GM12878 (cell line): ENCODE results near the gene FIZ1. TPM values are rescaled to one million over a fixed set of nuclear protein-coding genes. Genes with fewer than 3 reads are reported as not detected.
A peak's percentile ranks its signal among the peaks of the same experiment; 100 is the strongest.

Experiments
- ATAC-seq: fragments of 200-7000 bp; cut with Tn5 transposase; 3 replicates; pipeline ENCODE4 v1.9.1; 2020; ENCODE audit warnings: mild to moderate bottlenecking, moderate library complexity
- BruUV-seq: library from RNA; stranded (reverse); fragments of 400-500 nt; replicated peaks from 2 replicates; lab custom pipeline; 2021; lab: Mats Ljungman, UMichigan
- CTCF ChIA-PET: fragments of 300-600 bp; sonication (Branson Sonifier 250); formaldehyde crosslinking; extraction: SDS; loops from one replicate; lab custom pipeline; 2021; ENCODE audit warnings: inconsistent platforms; lab: Yijun Ruan, JAX
- POLR2A ChIA-PET: fragments of 350-600 bp; formaldehyde crosslinking; extraction: SDS; loops from one replicate; lab custom pipeline; 2021; ENCODE audit warnings: inconsistent platforms; lab: Charles Lee
- RAD21 ChIA-PET: fragments of 300-600 bp; sonication (Branson Sonifier 250); formaldehyde crosslinking; loops from one replicate; lab custom pipeline; 2023; ENCODE audit warnings: antibody characterized with exemption; ENCODE audit not compliant: unreplicated experiment; lab: Charles Lee
- SMC1A ChIA-PET: fragments of 300-600 bp; sonication (Branson Sonifier 250); formaldehyde crosslinking; loops from one replicate; lab custom pipeline; 2023; ENCODE audit not compliant: unreplicated experiment, uncharacterized antibody; lab: Charles Lee
- DNase-seq: peaks from one replicate; pipeline ENCODE4 v3.0.0-alpha.2; 2011; ENCODE audit warnings: low read depth, low spot score
- FAIRE-seq: peaks from 3 replicates; lab custom pipeline; 2011; peaks lifted over from hg19 to GRCh38; lab: Jason Lieb, UNC
- H2AFZ ChIP-seq: 2 replicates; pipeline ENCODE4 v1.6.0; 2011; ENCODE audit warnings: low read depth, low read length, control low read depth; ENCODE audit not compliant: control insufficient read depth
- H3K27ac ChIP-seq: 2 replicates; pipeline ENCODE4 v1.5.1; 2011; ENCODE audit warnings: control low read depth; ENCODE audit not compliant: control insufficient read depth, insufficient read depth
- H3K27me3 ChIP-seq, 2 experiments: replicated peaks in 1 of 2; 2 replicates each; pipeline versions ENCODE4 v1.6.0 to v1.6.1; 2011; ENCODE audit warnings: low read length in 1 of 2; ENCODE audit not compliant: control insufficient read depth in 2 of 2, insufficient read depth in 2 of 2
- H3K36me3 ChIP-seq, 2 experiments: 2 replicates each; pipeline ENCODE4 v1.5.1; 2011; ENCODE audit warnings: low read length in 1 of 2; ENCODE audit not compliant: control insufficient read depth in 2 of 2, insufficient read depth in 2 of 2
- H3K4me1 ChIP-seq: 2 replicates; pipeline ENCODE4 v1.6.1; 2011; ENCODE audit warnings: mild to moderate bottlenecking, low read length, moderate library complexity, mixed read lengths; ENCODE audit not compliant: control insufficient read depth, insufficient read depth
- H3K4me2 ChIP-seq: 2 replicates; pipeline ENCODE4 v1.6.0; 2011; ENCODE audit warnings: control low read depth; ENCODE audit not compliant: control insufficient read depth, insufficient read depth
- H3K4me3 ChIP-seq: fragments of 200-600 bp; sonication (generic); 2 replicates; pipeline ENCODE4 v1.5.1; 2016
- H3K79me2 ChIP-seq: 2 replicates; pipeline ENCODE4 v1.6.0; 2011; ENCODE audit warnings: low read length; ENCODE audit not compliant: control insufficient read depth, insufficient read depth
- H3K9ac ChIP-seq: 2 replicates; pipeline ENCODE4 v1.8.0; 2011; ENCODE audit warnings: low read length, control low read depth, mixed read lengths; ENCODE audit not compliant: control insufficient read depth, insufficient read depth
- H3K9me3 ChIP-seq: replicated peaks from 3 replicates; pipeline ENCODE4 v1.5.1; 2011; ENCODE audit warnings: mild to moderate bottlenecking, low read length; ENCODE audit not compliant: control insufficient read depth, insufficient read depth
- H4K20me1 ChIP-seq: 2 replicates; pipeline ENCODE4 v1.6.0; 2011; ENCODE audit not compliant: control insufficient read depth, insufficient read depth
- HDAC6 ChIP-seq: fragments of 200-600 bp; sonication (generic); IDR thresholded peaks from one replicate; pipeline ENCODE4 v1.8.0; 2017; ENCODE audit warnings: antibody characterized with exemption; ENCODE audit not compliant: unreplicated experiment
- PAX8 ChIP-seq: fragments of 450-650 bp; IDR thresholded peaks from 2 replicates; pipeline ENCODE4 v1.6.1; 2017; ENCODE audit warnings: mild to moderate bottlenecking, moderate library complexity
- POLR2AphosphoS5 ChIP-seq: IDR thresholded peaks from 2 replicates; pipeline ENCODE4 v1.6.1; 2011; ENCODE audit warnings: mild to moderate bottlenecking, low read length, inconsistent platforms
- PRDM15 ChIP-seq: fragments of 450-650 bp; formaldehyde crosslinking; IDR thresholded peaks from 2 replicates; pipeline ENCODE4 v1.4.0; 2020; ENCODE audit warnings: mild to moderate bottlenecking, moderate library complexity
- RBBP5 ChIP-seq: fragments of 200-600 bp; sonication (generic); conservative IDR thresholded peaks from 2 replicates; pipeline ENCODE4 v1.6.1; 2016
- SMAD1 ChIP-seq: fragments of 450-650 bp; IDR thresholded peaks from 2 replicates; pipeline ENCODE4 v1.6.1; 2018; ENCODE audit warnings: mild to moderate bottlenecking, low read depth; ENCODE audit not compliant: partially characterized antibody
- SMARCA5 ChIP-seq: fragments of 450-650 bp; IDR thresholded peaks from 2 replicates; pipeline ENCODE4 v1.6.1; 2017; ENCODE audit warnings: mild to moderate bottlenecking
- SPI1 ChIP-seq: IDR thresholded peaks from 2 replicates; pipeline ENCODE4 v1.6.1; 2011; ENCODE audit warnings: low read depth, mild to moderate bottlenecking, low read length, moderate library complexity, borderline replicate concordance; ENCODE audit not compliant: insufficient read depth
- SREBF1 ChIP-seq: IDR thresholded peaks from 2 replicates; pipeline ENCODE4 v1.6.1; 2012; ENCODE audit warnings: mild to moderate bottlenecking, low read length
- WGBS: methylation state at CpG from one replicate; pipeline ENCODE4 v1.1.6; 2016; ENCODE audit warnings: low lambda C conversion rate; ENCODE audit not compliant: insufficient replicate concordance, insufficient coverage; ENCODE audit errors: missing lambda C conversion rate; 5-methylcytosine and 5-hydroxymethylcytosine counted together
- in situ Hi-C: fragments of 300-500 bp; cut with MboI; formaldehyde crosslinking; loops from 9 replicates; pipeline ENCODE4 v1.14.3; 2018; ENCODE audit warnings: mixed read lengths
- intact Hi-C: fragments of 100-400 bp; cut with micrococcal nuclease; formaldehyde crosslinking; loops from one replicate; pipeline ENCODE4 v1.14.2; 2022; ENCODE audit not compliant: unreplicated experiment
- polyA plus RNA-seq, 11 experiments: library from polyadenylated mRNA; depleted of rRNA in 4 of 11; unstranded in 6 of 11; stranded (reverse) in 5 of 11; fragments of >200 nt; fragmentation: Nextera tagmentation in 4 of 11; fragmentation: Illumina TruSeq in 1 of 11; extraction: Ambion mirVana in 4 of 11; extraction: Trizol in 1 of 11; gene quantifications; 1 replicate in 1 of 11; 2 replicates in 10 of 11; pipeline versions ENCODE4 v1.2.1 to v1.2.3, GENCODE V29; 2011 to 2016; ENCODE audit warnings: inconsistent platforms in 2 of 11, missing spikeins in 2 of 11, low read depth in 1 of 11
- total RNA-seq, 4 experiments: library from RNA; depleted of rRNA in 3 of 4; stranded (reverse); fragments of >200 nt in 3 of 4; fragmentation: Illumina TruSeq in 1 of 4; extraction: Trizol in 1 of 4; gene quantifications; 2 replicates each; pipeline versions ENCODE4 v1.2.1 to v1.2.3, GENCODE V29; 2013 to 2021

FIZ1 gene
- total and polyA plus RNA-seq, 10 of the 15 experiments (the other 5 are each of a cell fraction or from before 2014, with no cell fraction given) = 0.60 to 16.8 (median 4.2) TPM

DNA sequence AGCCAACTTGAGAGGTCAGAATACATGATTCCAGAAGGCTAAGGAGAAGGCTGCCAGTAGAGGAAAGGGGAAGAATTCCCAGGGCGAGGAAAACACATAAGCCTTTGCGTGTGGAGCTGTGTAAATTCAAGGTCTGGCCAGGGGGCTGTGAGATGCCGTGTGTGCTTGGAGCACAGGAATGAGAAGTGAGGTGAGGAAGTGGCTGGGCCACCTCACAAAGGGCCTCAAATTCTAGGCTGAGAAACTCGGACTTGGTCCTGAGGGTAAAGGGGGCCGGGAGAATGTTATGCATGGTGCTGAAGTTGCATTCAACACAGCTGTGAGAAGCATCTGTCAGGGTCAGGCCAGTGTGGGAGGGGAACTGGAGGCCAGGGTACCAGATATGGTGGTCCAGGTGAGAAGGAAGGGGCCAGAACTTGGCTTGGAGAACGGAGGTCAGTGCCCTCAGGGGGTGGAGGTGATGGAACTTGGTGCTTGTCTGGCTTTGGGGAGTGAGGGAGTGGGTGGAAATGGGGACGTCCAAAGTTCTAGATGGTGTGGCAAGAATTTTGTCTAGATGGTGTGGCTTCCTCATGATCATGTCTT is 36.6 kb upstream of the FIZ1 start:
- FAIRE-seq = no peak
- Histone ChIP-seq H3K36me3 (no peaks in the 10 kb centered on the region), H3K4me3 (peak overlapping the region; percentile 92), H3K4me2 (peak overlapping the region; percentile 91), H4K20me1 (no peaks in the 10 kb centered on the region), H3K4me1 (peaks cover 39% of the 10 kb centered on the region), H3K9me3 (no peaks in the 10 kb centered on the region), H3K27me3 (no peaks in the 10 kb centered on the region), H2AFZ (no peak overlapping the region), H3K79me2 (peaks cover 44% of the 10 kb centered on the region), H3K27ac (peak overlapping the region; percentile 99), H3K9ac (peak overlapping the region; percentile 100)
- SMC1A ChIA-PET = interaction anchor here (1.2 to 2.5 kb wide), 5 partner anchors 10 to 37 kb away, joined by 3 to 11 read pairs (median 5); partner anchors contain the start of genes CCDC106, FIZ1 and U2AF2
- ATAC-seq = no peak
- intact Hi-C loops (loop anchor here (10.0 kb wide), 1 partner anchor 439 kb away; no protein-coding TSS in a partner anchor), in situ Hi-C loops (no loop called here)
- RAD21 ChIA-PET = interaction anchor here (1.3 kb wide), 1 partner anchor 11 kb away, joined by 3 read pairs; no protein-coding TSS in a partner anchor
- TSS peak; percentile 79 for BruUV-seq
- CTCF ChIA-PET = interaction anchor here (1.2 to 7.7 kb wide), 4 partner anchors 12 to 121 kb away, joined by 3 to 65 read pairs (median 22); partner anchors contain the start of genes CCDC106 and ZNF865
- DNase-seq = no peak
- POLR2A ChIA-PET = interaction anchor here (0.7 to 4.5 kb wide), 3 partner anchors 12 to 21 kb away, joined by 3 to 28 read pairs (median 12); partner anchors contain the start of genes CCDC106 and U2AF2
- peak; percentile 25; the same call in 1 of the 2 replicates for TF ChIP-seq SPI1
- TF ChIP-seq HDAC6 = no peak
- TF ChIP-seq SREBF1 = no peak
- no peak for TF ChIP-seq RBBP5
- peak; percentile 54; the same call in 1 of the 2 replicates for TF ChIP-seq POLR2AphosphoS5
- no peak for TF ChIP-seq PRDM15 (CRISPR knock-in tag)
- no peak for TF ChIP-seq SMARCA5
- no peak for TF ChIP-seq PAX8
- no peak for TF ChIP-seq SMAD1
- WGBS = 24% methylated on average over 7 of the region's 7 CpGs
